H1 (cell line): ENCODE results near the gene TMEM212. TPM values are rescaled to one million over a fixed set of nuclear protein-coding genes. Genes with fewer than 3 reads are reported as not detected.

ENCODE experiments used
- CTCF ChIA-PET: fragments of 300-600 bp; sonication (Branson Sonifier 250); formaldehyde crosslinking; loops from one replicate; lab custom pipeline; 2021; ENCODE audit not compliant: partially characterized antibody; lab: Charles Lee
- POLR2A ChIA-PET: fragments of 300-600 bp; sonication (Branson Sonifier 250); formaldehyde crosslinking; loops from one replicate; lab custom pipeline; 2021; ENCODE audit warnings: inconsistent platforms; ENCODE audit not compliant: partially characterized antibody; lab: Charles Lee
- DNase-seq, 2 experiments: peaks; one replicate each; pipeline versions ENCODE4 v3.0.0 to v3.0.0-alpha.2; 2010 to 2022; ENCODE audit warnings: low spot score in 2 of 2, low read depth in 1 of 2, mixed read lengths in 1 of 2
- FAIRE-seq: peaks from 2 replicates; lab custom pipeline; 2011; peaks lifted over from hg19 to GRCh38; lab: Jason Lieb, UNC
- H2AFZ ChIP-seq: 2 replicates; pipeline ENCODE4 v1.8.1; 2012; ENCODE audit warnings: low read length, inconsistent platforms
- H2AK5ac ChIP-seq: 2 replicates; pipeline ENCODE4 v1.6.1; 2013; ENCODE audit warnings: low read depth, low read length
- H2BK120ac ChIP-seq: replicated peaks from 2 replicates; pipeline ENCODE3; 2013; ENCODE audit warnings: low read depth, low read length, inconsistent platforms
- H2BK12ac ChIP-seq: 2 replicates; pipeline ENCODE4 v1.6.1; 2013; ENCODE audit warnings: low read depth, low read length
- H2BK15ac ChIP-seq: 2 replicates; pipeline ENCODE4 v1.6.1; 2013; ENCODE audit warnings: low read length
- H2BK20ac ChIP-seq: 2 replicates; pipeline ENCODE4 v1.6.1; 2013; ENCODE audit warnings: low read length
- H2BK5ac ChIP-seq: 2 replicates; pipeline ENCODE4 v1.6.1; 2013; ENCODE audit warnings: low read depth, low read length
- H3K14ac ChIP-seq: 2 replicates; pipeline ENCODE4 v1.6.1; 2013; ENCODE audit warnings: inconsistent platforms; ENCODE audit not compliant: insufficient read length
- H3K18ac ChIP-seq: 2 replicates; pipeline ENCODE4 v1.6.1; 2013; ENCODE audit warnings: low read length; ENCODE audit errors: extremely low read depth
- H3K23ac ChIP-seq: 2 replicates; pipeline ENCODE4 v1.6.1; 2013; ENCODE audit warnings: inconsistent platforms; ENCODE audit not compliant: insufficient read length
- H3K23me2 ChIP-seq: 2 replicates; pipeline ENCODE4 v1.6.1; 2013; ENCODE audit warnings: low read depth, low read length
- H3K27ac ChIP-seq: 2 replicates; pipeline ENCODE4 v1.6.1; 2011; ENCODE audit warnings: low read depth, low read length, inconsistent platforms
- H3K27me3 ChIP-seq, 4 experiments: replicated peaks in 1 of 4; 1 replicate in 1 of 4; 2 replicates in 3 of 4; pipeline versions ENCODE4 v1.6.1 to v1.8.1; 2011 to 2013; ENCODE audit warnings: low read length in 3 of 4, mild to moderate bottlenecking in 3 of 4, inconsistent platforms in 2 of 4, mixed read lengths in 2 of 4, moderate library complexity in 1 of 4; ENCODE audit not compliant: control insufficient read depth in 3 of 4, insufficient read depth in 3 of 4; ENCODE audit errors: extremely low read depth in 1 of 4
- H3K36me3 ChIP-seq, 4 experiments: 2 replicates each; pipeline versions ENCODE4 v1.6.1 to v1.8.1; 2011 to 2013; ENCODE audit warnings: mild to moderate bottlenecking in 4 of 4, low read length in 3 of 4, moderate library complexity in 2 of 4, control low read depth in 1 of 4, inconsistent platforms in 1 of 4; ENCODE audit not compliant: insufficient read depth in 4 of 4, control insufficient read depth in 2 of 4
- H3K4ac ChIP-seq: replicated peaks from 2 replicates; pipeline ENCODE3; 2013; ENCODE audit warnings: low read length, low read depth, mixed read lengths, inconsistent platforms; ENCODE audit not compliant: insufficient read length
- H3K4me1 ChIP-seq, 4 experiments: replicated peaks in 1 of 4; 1 replicate in 1 of 4; 2 replicates in 3 of 4; pipeline versions ENCODE4 v1.6.1 to v1.8.1; 2011 to 2013; ENCODE audit warnings: low read length in 3 of 4, inconsistent platforms in 2 of 4, mixed read lengths in 1 of 4; ENCODE audit not compliant: insufficient read depth in 4 of 4, control insufficient read depth in 3 of 4
- H3K4me2 ChIP-seq, 2 experiments: 2 replicates each; pipeline versions ENCODE4 v1.6.1 to v1.8.1; 2011 to 2013; ENCODE audit warnings: low read depth in 2 of 2, low read length in 2 of 2, control low read depth in 1 of 2, inconsistent platforms in 1 of 2, mild to moderate bottlenecking in 1 of 2; ENCODE audit not compliant: insufficient read depth in 1 of 2
- H3K4me3 ChIP-seq, 4 experiments: fragments of 200-600, 300-600 bp in 1 of 4; sonication (generic), shearing (Covaris generic), sonication (Bioruptor Twin) in 1 of 4; 2 replicates each; pipeline versions ENCODE4 v1.5.1 to v1.8.1; 2011 to 2016; ENCODE audit warnings: low read length in 4 of 4, low read depth in 3 of 4, control low read depth in 2 of 4, inconsistent platforms in 2 of 4, mild to moderate bottlenecking in 2 of 4, mixed read lengths in 1 of 4, moderate library complexity in 1 of 4; ENCODE audit not compliant: insufficient read depth in 2 of 4; ENCODE audit errors: extremely low read depth in 1 of 4
- H3K56ac ChIP-seq: replicated peaks from 2 replicates; pipeline ENCODE3; 2013; ENCODE audit warnings: low read depth, mild to moderate bottlenecking, mixed read lengths, low read length, inconsistent platforms; ENCODE audit not compliant: insufficient read length
- H3K79me1 ChIP-seq: 2 replicates; pipeline ENCODE4 v1.6.1; 2013; ENCODE audit warnings: low read depth, low read length, control low read depth
- H3K79me2 ChIP-seq, 2 experiments: 2 replicates each; pipeline versions ENCODE4 v1.6.1 to v1.8.1; 2012 to 2013; ENCODE audit warnings: low read length in 2 of 2, mild to moderate bottlenecking in 2 of 2, inconsistent platforms in 1 of 2; ENCODE audit not compliant: insufficient read depth in 2 of 2, control insufficient read depth in 1 of 2
- H3K9ac ChIP-seq, 4 experiments: replicated peaks in 1 of 4; 1 replicate in 1 of 4; 2 replicates in 3 of 4; pipeline versions ENCODE4 v1.6.1 to v1.8.1; 2011 to 2013; ENCODE audit warnings: low read depth in 3 of 4, low read length in 3 of 4, control low read depth in 2 of 4, mild to moderate bottlenecking in 2 of 4, moderate library complexity in 2 of 4, inconsistent platforms in 1 of 4; ENCODE audit errors: extremely low read depth in 1 of 4
- H3K9me3 ChIP-seq, 2 experiments: 2 replicates each; pipeline versions ENCODE4 v1.6.1 to v1.8.1; 2012 to 2013; ENCODE audit warnings: mild to moderate bottlenecking in 2 of 2, moderate library complexity in 2 of 2, control low read depth in 1 of 2, inconsistent platforms in 1 of 2, low read depth in 1 of 2, low read length in 1 of 2, mixed read lengths in 1 of 2; ENCODE audit not compliant: insufficient read depth in 2 of 2
- H4K20me1 ChIP-seq, 2 experiments: replicated peaks in 1 of 2; 2 replicates each; pipeline versions ENCODE3 to v1.8.1; 2011 to 2013; ENCODE audit warnings: inconsistent platforms in 2 of 2, low read length in 2 of 2, mild to moderate bottlenecking in 1 of 2; ENCODE audit not compliant: insufficient read depth in 2 of 2, control insufficient read depth in 1 of 2
- H4K5ac ChIP-seq: 2 replicates; pipeline ENCODE4 v1.6.1; 2013; ENCODE audit warnings: low read length, low read depth, mixed read lengths, inconsistent platforms; ENCODE audit not compliant: insufficient read length
- H4K8ac ChIP-seq: 2 replicates; pipeline ENCODE4 v1.8.0; 2013; ENCODE audit warnings: mild to moderate bottlenecking, moderate library complexity, low read length, inconsistent platforms; ENCODE audit not compliant: insufficient read depth; ENCODE audit errors: extremely low read depth
- H4K91ac ChIP-seq: replicated peaks from 2 replicates; pipeline ENCODE3; 2013; ENCODE audit warnings: low read length, mixed read lengths, inconsistent platforms; ENCODE audit not compliant: insufficient read length
- BACH1 ChIP-seq: IDR thresholded peaks from 2 replicates; pipeline ENCODE4 v1.6.1; 2012; ENCODE audit warnings: low read length, improper control_type of control experiment
- FOSL1 ChIP-seq: IDR thresholded peaks from 2 replicates; pipeline ENCODE4 v1.6.1; 2011; ENCODE audit warnings: mild to moderate bottlenecking, low read depth, low read length, moderate library complexity; ENCODE audit not compliant: insufficient read depth
- JUND ChIP-seq: IDR thresholded peaks from 2 replicates; pipeline ENCODE4 v1.6.1; 2011; ENCODE audit warnings: mild to moderate bottlenecking, improper control_type of control experiment, low read length
- KDM5A ChIP-seq: fragments of 200-600 bp; IDR thresholded peaks from 2 replicates; pipeline ENCODE4 v1.7.1; 2012; ENCODE audit warnings: mild to moderate bottlenecking, low read length, inconsistent platforms, mixed read lengths
- MAFK ChIP-seq: IDR thresholded peaks from 2 replicates; pipeline ENCODE4 v1.6.1; 2012; ENCODE audit warnings: low read depth, mild to moderate bottlenecking, improper control_type of control experiment, low read length
- NRF1 ChIP-seq: IDR thresholded peaks from 2 replicates; pipeline ENCODE4 v1.6.1; 2011; ENCODE audit warnings: mild to moderate bottlenecking, low read depth, low read length, improper control_type of control experiment
- POLR2AphosphoS5 ChIP-seq: IDR thresholded peaks from 2 replicates; pipeline ENCODE4 v1.6.1; 2011; ENCODE audit warnings: low read depth, low read length
- RAD21 ChIP-seq, 2 experiments: IDR thresholded peaks in 1 of 2; conservative IDR thresholded peaks in 1 of 2; 2 replicates each; pipeline ENCODE4 v1.6.1; 2011; ENCODE audit warnings: low read depth in 2 of 2, low read length in 2 of 2, improper control_type of control experiment in 1 of 2, inconsistent platforms in 1 of 2, mild to moderate bottlenecking in 1 of 2, moderate library complexity in 1 of 2
- SUZ12 ChIP-seq: fragments of 200-600 bp; sonication (generic); IDR thresholded peaks from 2 replicates; pipeline ENCODE4 v1.6.1; 2012; ENCODE audit warnings: mild to moderate bottlenecking, inconsistent platforms, low read length, moderate library complexity, mixed read lengths
- TAF1 ChIP-seq: IDR thresholded peaks from 2 replicates; pipeline ENCODE4 v1.6.1; 2011; ENCODE audit warnings: mild to moderate bottlenecking, low read depth, low read length
- TEAD4 ChIP-seq: IDR thresholded peaks from 2 replicates; pipeline ENCODE4 v1.6.1; 2012; ENCODE audit warnings: low read depth, low read length, inconsistent platforms, mixed read lengths
- ZNF274 ChIP-seq: IDR thresholded peaks from 2 replicates; pipeline ENCODE4 v1.7.0; 2012; ENCODE audit warnings: low read length, borderline replicate concordance; ENCODE audit errors: extremely low read depth
- WGBS, 2 experiments: shearing (Covaris generic) in 1 of 2; methylation state at CpG; one replicate each; pipeline versions ENCODE4 v1.1.6 to v1.1.7; 2013 to 2015; ENCODE audit warnings: low lambda C conversion rate in 2 of 2, mixed read lengths in 2 of 2, inconsistent platforms in 1 of 2, low coverage in 1 of 2, missing lambda C conversion rate in 1 of 2; ENCODE audit not compliant: insufficient replicate concordance in 2 of 2, insufficient coverage in 1 of 2, insufficient read length in 1 of 2; ENCODE audit errors: extremely low coverage in 1 of 2, missing lambda C conversion rate in 1 of 2; 5-methylcytosine and 5-hydroxymethylcytosine counted together
- polyA plus RNA-seq, 7 experiments: library from polyadenylated mRNA; depleted of rRNA in 3 of 7; stranded (reverse) in 5 of 7; unstranded in 2 of 7; fragments of >200 nt in 5 of 7; fragments of 200-250 nt in 2 of 7; gene quantifications; 1 replicate in 5 of 7; 2 replicates in 1 of 7; 4 replicates in 1 of 7; pipeline versions ENCODE4 v1.2.1 to v1.2.3, GENCODE V29; 2011 to 2013; ENCODE audit warnings: missing spikeins in 2 of 7, mixed read lengths in 2 of 7
- total RNA-seq: library from RNA; stranded (reverse); fragmentation: NEBNext Ultra II Directional; extraction: Animal tissue kit (Norgen Biotek cat#: 25700); gene quantifications from 2 replicates; pipeline ENCODE4 v1.2.1, GENCODE V29; 2021

The TMEM212 gene
- total and polyA plus RNA-seq, 2 of the 8 experiments (the other 6 are each of a cell fraction or from before 2014, with no cell fraction given), result not detected

DNA sequence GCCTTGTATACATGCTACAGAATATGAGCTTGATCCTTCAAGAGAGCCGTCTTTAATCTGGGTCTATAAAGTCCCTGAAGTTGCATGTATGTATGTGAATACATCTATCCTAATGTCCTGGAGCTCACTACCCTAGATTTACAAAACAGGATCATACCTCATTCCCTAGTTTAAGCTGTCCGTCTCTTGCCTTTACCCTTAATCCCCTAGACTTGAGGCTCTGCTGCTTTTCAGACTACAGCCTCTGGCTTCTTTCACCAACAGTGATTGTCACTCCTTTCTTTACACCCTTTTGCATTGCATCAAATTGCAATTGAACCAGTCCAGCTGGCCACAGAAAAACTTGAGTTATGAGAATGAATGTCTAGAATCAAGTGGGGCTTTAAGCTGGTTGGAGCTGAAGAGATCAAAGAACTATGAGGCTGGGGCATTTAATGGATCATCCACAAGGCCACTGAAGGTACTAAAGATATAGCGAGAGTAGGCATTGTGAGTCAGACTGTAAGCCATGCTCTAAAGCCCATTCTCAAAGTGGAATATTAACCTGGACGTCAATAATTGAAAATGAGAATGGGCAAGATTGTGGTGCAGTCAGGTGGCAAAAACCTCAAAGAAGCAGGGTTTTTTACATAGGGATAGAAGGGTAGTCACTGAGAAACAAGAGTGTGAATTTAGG, 20.6 kb upstream of the TMEM212 start:
- no peaks in the 10 kb centered on the region for H3K27me3 ChIP-seq
- H3K9ac ChIP-seq, result no peak overlapping the region
- no peaks in the 10 kb centered on the region for H3K9me3 ChIP-seq
- no peak overlapping the region for H3K23ac ChIP-seq
- no peaks in the 10 kb centered on the region for H4K20me1 ChIP-seq
- H4K91ac ChIP-seq, result no peak overlapping the region
- no peak overlapping the region for H3K56ac ChIP-seq
- H3K27ac ChIP-seq, result no peak overlapping the region
- no peak overlapping the region for H3K4me3 ChIP-seq
- no peak overlapping the region for H2BK20ac ChIP-seq
- H3K23me2 ChIP-seq, result no peaks in the 10 kb centered on the region
- ChIA-PET POLR2A (interaction anchor here (1.9 kb wide), 1 partner anchor 12 kb away, joined by 4 read pairs; the partner anchor contains the start of gene PLD1), CTCF (interaction anchor here (0.6 to 1.5 kb wide), 6 partner anchors 11 to 844 kb away, joined by 3 to 5 read pairs (median 4); no protein-coding TSS in a partner anchor)
- no peaks in the 10 kb centered on the region for H3K79me2 ChIP-seq
- no peaks in the 10 kb centered on the region for H3K79me1 ChIP-seq
- no peak overlapping the region for H4K5ac ChIP-seq
- no peak overlapping the region for H2BK12ac ChIP-seq
- H2BK120ac ChIP-seq, result no peak overlapping the region
- no peak overlapping the region for H2BK5ac ChIP-seq
- H3K4me1 ChIP-seq, result peaks cover 2 to 8% (median 4%) of the 10 kb centered on the region in 4 experiments; a peak in 4 of 7 replicates
- H3K14ac ChIP-seq, result no peak overlapping the region
- H3K36me3 ChIP-seq, result no peaks in the 10 kb centered on the region
- no peak overlapping the region for H2AK5ac ChIP-seq
- H2AFZ ChIP-seq, result no peak overlapping the region
- 80% methylated on average over 4 of the region's 4 CpGs; no CpG with 5 or more reads in 1 of the 2 experiments for WGBS, 2 experiments
- FAIRE-seq (no peak), DNase-seq (no peak)
- H3K4me2 ChIP-seq, result no peak overlapping the region
- no peak overlapping the region for H4K8ac ChIP-seq
- no peak overlapping the region for H3K18ac ChIP-seq
- H2BK15ac ChIP-seq, result 0 out of 2 replicates have a peak overlapping the region, but pooled peaks have one; percentile 13
- TF ChIP-seq MAFK (no peak), BACH1 (no peak), KDM5A (no peak), JUND (no peak), POLR2AphosphoS5 (no peak), RAD21 (IDR thresholded peaks at IDR 0.05 in 1 of 2, conservative IDR thresholded peaks at IDR 0.05 in 1 of 2; ENCODE audit: low read depth in 2 of 2, low read length in 2 of 2) (no peak), SUZ12 (no peak), ZNF274 (no peak), TEAD4 (no peak), NRF1 (no peak), TAF1 (no peak), FOSL1 (no peak)
- no peak overlapping the region for H3K4ac ChIP-seq
